HepG2 (cell line): ENCODE data around the gene ZNF154. TPM values are rescaled to one million over a fixed set of nuclear protein-coding genes. Genes with fewer than 3 reads are reported as not detected.
A peak's percentile ranks its signal among the peaks of the same experiment; 100 is the strongest.

Source experiments
- ASH2L ChIP-seq: fragments of 300-600, 200-600 bp; sonication (generic); IDR thresholded peaks from 2 replicates; pipeline ENCODE4 v1.7.0; 2017; ENCODE audit warnings: low read depth, mild to moderate bottlenecking, moderate library complexity, mixed read lengths, low read length; ENCODE audit not compliant: insufficient read length
- CCDC6 ChIP-seq: sonication (generic); formaldehyde crosslinking; IDR thresholded peaks from 2 replicates; pipeline ENCODE4 v1.8.1; 2022; ENCODE audit warnings: mild to moderate bottlenecking, missing genetic modification reagents, moderate library complexity
- DRAP1 ChIP-seq: IDR thresholded peaks from 2 replicates; pipeline ENCODE4 v1.6.1; 2016; ENCODE audit warnings: missing genetic modification reagents, missing compliant biosample characterization
- ESRRA ChIP-seq: sonication (generic); formaldehyde crosslinking; IDR thresholded peaks from 2 replicates; pipeline ENCODE4 v1.5.1; 2020; ENCODE audit warnings: mild to moderate bottlenecking, low read depth, missing genetic modification reagents
- ISL2 ChIP-seq: sonication (generic); formaldehyde crosslinking; IDR thresholded peaks from 2 replicates; pipeline ENCODE4 v1.5.0; 2020; ENCODE audit warnings: missing genetic modification reagents
- KAT7 ChIP-seq: IDR thresholded peaks from 2 replicates; pipeline ENCODE4 v1.6.1; 2018; ENCODE audit warnings: borderline replicate concordance, missing compliant biosample characterization
- MEIS2 ChIP-seq: sonication (generic); formaldehyde crosslinking; IDR thresholded peaks from 2 replicates; pipeline ENCODE4 v1.9.0; 2021; ENCODE audit warnings: mild to moderate bottlenecking, missing genetic modification reagents
- RCOR2 ChIP-seq: IDR thresholded peaks from 2 replicates; pipeline ENCODE4 v1.6.1; 2016; ENCODE audit warnings: missing biosample characterization, missing genetic modification reagents
- SETDB1 ChIP-seq: sonication (generic); formaldehyde crosslinking; IDR thresholded peaks from 2 replicates; pipeline ENCODE4 v1.5.1; 2020; ENCODE audit warnings: missing genetic modification reagents, mild to moderate bottlenecking, borderline replicate concordance
- SKIL ChIP-seq: sonication (generic); formaldehyde crosslinking; IDR thresholded peaks from 2 replicates; pipeline ENCODE4 v1.8.0; 2022; ENCODE audit warnings: missing genetic modification reagents, mild to moderate bottlenecking, moderate library complexity, borderline replicate concordance
- SNAPC2 ChIP-seq: sonication (generic); formaldehyde crosslinking; IDR thresholded peaks from 2 replicates; pipeline ENCODE4 v1.8.1; 2022; ENCODE audit warnings: mild to moderate bottlenecking, missing genetic modification reagents
- SRSF1 ChIP-seq: fragments of 200-400 bp; formaldehyde crosslinking; optimal IDR thresholded peaks from 2 replicates; pipeline ENCODE3; 2017; ENCODE audit warnings: mild to moderate bottlenecking, low read depth, low read length, moderate library complexity
- TCF7 ChIP-seq: sonication (generic); IDR thresholded peaks from 2 replicates; pipeline ENCODE4 v1.6.1; 2016; ENCODE audit warnings: antibody characterized with exemption, low read depth
- TFDP1 ChIP-seq: IDR thresholded peaks from 2 replicates; pipeline ENCODE4 v1.6.1; 2016; ENCODE audit warnings: missing compliant biosample characterization, missing genetic modification reagents, borderline replicate concordance
- TSC22D2 ChIP-seq: sonication (generic); formaldehyde crosslinking; IDR thresholded peaks from 2 replicates; pipeline ENCODE4 v1.5.1; 2020; ENCODE audit warnings: missing genetic modification reagents, mild to moderate bottlenecking, borderline replicate concordance
- ZBTB7B ChIP-seq: sonication (generic); formaldehyde crosslinking; IDR thresholded peaks from 2 replicates; pipeline ENCODE4 v1.4.0; 2020; ENCODE audit warnings: missing genetic modification reagents
- ZNF251 ChIP-seq: sonication (generic); formaldehyde crosslinking; IDR thresholded peaks from 2 replicates; pipeline ENCODE4 v1.9.0; 2021; ENCODE audit warnings: mild to moderate bottlenecking, missing genetic modification reagents
- ZNF33A ChIP-seq: sonication (generic); formaldehyde crosslinking; IDR thresholded peaks from 2 replicates; pipeline ENCODE4 v1.5.1; 2020; ENCODE audit warnings: missing genetic modification reagents, mild to moderate bottlenecking, moderate library complexity, borderline replicate concordance
- ZNF558 ChIP-seq: sonication (generic); formaldehyde crosslinking; IDR thresholded peaks from 2 replicates; pipeline ENCODE4 v1.9.0; 2022; ENCODE audit warnings: mild to moderate bottlenecking, missing genetic modification reagents, borderline replicate concordance
- ZNF770 ChIP-seq: sonication (generic); formaldehyde crosslinking; IDR thresholded peaks from 2 replicates; pipeline ENCODE4 v1.5.0; 2020; ENCODE audit warnings: mild to moderate bottlenecking, missing genetic modification reagents
- ZNF781 ChIP-seq: sonication (generic); formaldehyde crosslinking; IDR thresholded peaks from 2 replicates; pipeline ENCODE4 v1.5.1; 2020; ENCODE audit warnings: borderline replicate concordance, mild to moderate bottlenecking, missing genetic modification reagents; ENCODE audit errors: not compliant biosample characterization
- ZNF784 ChIP-seq: sonication (generic); formaldehyde crosslinking; IDR thresholded peaks from 2 replicates; pipeline ENCODE4 v1.5.1; 2020; ENCODE audit warnings: missing genetic modification reagents, mild to moderate bottlenecking, borderline replicate concordance
- polyA plus RNA-seq, 8 experiments: library from polyadenylated mRNA; depleted of rRNA in 3 of 8; stranded (reverse) in 7 of 8; unstranded in 1 of 8; fragments of >200 nt; fragmentation: Illumina TruSeq in 4 of 8; extraction: Trizol in 4 of 8; gene quantifications; 2 replicates each; pipeline versions ENCODE4 v1.2.1 to v1.2.3, GENCODE V29; 2011 to 2016; ENCODE audit warnings: low read depth in 4 of 8, missing spikeins in 1 of 8, mixed read lengths in 1 of 8; ENCODE audit not compliant: insufficient read depth in 1 of 8
- total RNA-seq, 5 experiments: library from RNA; depleted of rRNA; stranded (reverse); fragments of >200 nt; fragmentation: Illumina TruSeq; extraction: Trizol; gene quantifications; 2 replicates each; pipeline ENCODE4 v1.2.3, GENCODE V29; 2016; ENCODE audit warnings: low read depth in 1 of 5

The ZNF154 gene
- total and polyA plus RNA-seq, 2 of the 13 experiments (the other 11 are each of a cell fraction or from before 2014, with no cell fraction given) = not detected

GRCh38 chr19:57746580-57747471, 37.8 kb upstream of the ZNF154 start, which contains the start of gene ZNF776 (continued):
- no peak for TF ChIP-seq SETDB1 (CRISPR knock-in tag)
- 0 out of 2 replicates have a peak, but pooled peaks have one; percentile 5 for TF ChIP-seq MEIS2 (CRISPR knock-in tag)
- 0 out of 2 replicates have a peak, but pooled peaks have one; percentile 9 for TF ChIP-seq TFDP1 (CRISPR knock-in tag)
- no peak for TF ChIP-seq RCOR2
- no peak for TF ChIP-seq ZNF770 (CRISPR knock-in tag)
- TF ChIP-seq ZNF251 (CRISPR knock-in tag) = no peak
- peak; percentile 67 for TF ChIP-seq ZNF781 (CRISPR knock-in tag)
- no peak for TF ChIP-seq ESRRA
- peak; percentile 68; the same call in 1 of the 2 replicates for TF ChIP-seq ZBTB7B (CRISPR knock-in tag)
- TF ChIP-seq ASH2L = peak; percentile 82
- no peak for TF ChIP-seq TSC22D2 (CRISPR knock-in tag)
- TF ChIP-seq ZNF33A (CRISPR knock-in tag) = no peak
- no peak for TF ChIP-seq SRSF1
- no peak for TF ChIP-seq SKIL (CRISPR knock-in tag)
- TF ChIP-seq DRAP1 (CRISPR knock-in tag) = peak; percentile 50; the same call in 1 of the 2 replicates
- TF ChIP-seq KAT7 (CRISPR knock-in tag) = 0 out of 2 replicates have a peak, but pooled peaks have one; percentile 39
- no peak for TF ChIP-seq TCF7
- TF ChIP-seq ZNF558 (CRISPR knock-in tag) = no peak
- peak; percentile 40; the same call in 1 of the 2 replicates for TF ChIP-seq ISL2 (CRISPR knock-in tag)
- peak; percentile 19; the same call in 1 of the 2 replicates for TF ChIP-seq CCDC6
- TF ChIP-seq SNAPC2 (CRISPR knock-in tag) = no peak
- TF ChIP-seq ZNF784 = 0 out of 2 replicates have a peak, but pooled peaks have one; percentile 48
